Fibroblast of lung (primary cell): ENCODE results near the gene AAMP. TPM values are rescaled to one million over a fixed set of nuclear protein-coding genes. Genes with fewer than 3 reads are reported as not detected.
A peak's percentile ranks its signal among the peaks of the same experiment; 100 is the strongest.

Source experiments
- DNase-seq, 2 donors: peaks; one replicate each; pipeline versions ENCODE4 v3.0.0 to v3.0.0-alpha.2; 2010; ENCODE audit warnings: low read depth in 2 of 2
- H2AFZ ChIP-seq: 2 replicates; pipeline ENCODE4 v1.5.1; 2012; ENCODE audit warnings: low read length, control low read depth, inconsistent platforms
- H3K27ac ChIP-seq: 2 replicates; pipeline ENCODE4 v1.5.1; 2011; ENCODE audit warnings: low read length, control low read depth; ENCODE audit not compliant: insufficient read depth
- H3K27me3 ChIP-seq: 2 replicates; pipeline ENCODE4 v1.5.1; 2011; ENCODE audit warnings: mild to moderate bottlenecking, low read length; ENCODE audit not compliant: control insufficient read depth, insufficient read depth
- H3K36me3 ChIP-seq: 2 replicates; pipeline ENCODE4 v1.5.1; 2011; ENCODE audit warnings: low read length; ENCODE audit not compliant: control insufficient read depth, insufficient read depth
- H3K4me1 ChIP-seq: 2 replicates; pipeline ENCODE4 v1.5.1; 2011; ENCODE audit warnings: low read length; ENCODE audit not compliant: control insufficient read depth, insufficient read depth; ENCODE audit errors: extremely low read depth
- H3K4me2 ChIP-seq: 2 replicates; pipeline ENCODE4 v1.5.1; 2011; ENCODE audit warnings: low read length, control low read depth; ENCODE audit not compliant: insufficient read depth; ENCODE audit errors: extremely low read depth
- H3K4me3 ChIP-seq, 4 experiments: fragments of 200-600 bp in 1 of 4; sonication (generic) in 1 of 4; replicated peaks in 1 of 4; 2 replicates each; pipeline ENCODE4 v1.5.1; 2011 to 2016; ENCODE audit warnings: low read length in 4 of 4, low read depth in 3 of 4, mild to moderate bottlenecking in 3 of 4, control low read depth in 2 of 4, inconsistent platforms in 1 of 4, mixed read lengths in 1 of 4; ENCODE audit not compliant: insufficient read depth in 1 of 4; ENCODE audit errors: control extremely low read depth in 1 of 4
- H3K79me2 ChIP-seq: 2 replicates; pipeline ENCODE4 v1.5.1; 2012; ENCODE audit warnings: mild to moderate bottlenecking, low read length, inconsistent platforms; ENCODE audit not compliant: control insufficient read depth, insufficient read depth
- H3K9ac ChIP-seq: 2 replicates; pipeline ENCODE4 v1.5.1; 2011; ENCODE audit warnings: mild to moderate bottlenecking, low read length, control low read depth; ENCODE audit not compliant: insufficient read depth
- H3K9me3 ChIP-seq: 2 replicates; pipeline ENCODE4 v1.5.1; 2012; ENCODE audit warnings: low read depth, low read length; ENCODE audit not compliant: control insufficient read depth, insufficient read depth
- H4K20me1 ChIP-seq: 2 replicates; pipeline ENCODE4 v1.5.1; 2011; ENCODE audit warnings: low read length; ENCODE audit not compliant: control insufficient read depth, insufficient read depth; ENCODE audit errors: extremely low read depth
- CTCF ChIP-seq, 2 donors: IDR thresholded peaks in 1 of 2; conservative IDR thresholded peaks in 1 of 2; 1 replicate in 1 of 2; 2 replicates in 1 of 2; pipeline ENCODE4 v1.5.1; 2011 to 2012; ENCODE audit warnings: low read length in 2 of 2, control low read depth in 1 of 2, inconsistent platforms in 1 of 2, low read depth in 1 of 2, mild to moderate bottlenecking in 1 of 2
- EZH2 ChIP-seq: IDR thresholded peaks from 2 replicates; pipeline ENCODE4 v1.5.1; 2012; ENCODE audit warnings: low read length, control low read depth, mild to moderate bottlenecking; ENCODE audit errors: missing control alignments
- polyA plus RNA-seq, 2 donors: library from polyadenylated mRNA; depleted of rRNA in 1 of 2; stranded (reverse) in 1 of 2; unstranded in 1 of 2; fragments of >200 nt; gene quantifications; 2 replicates each; pipeline ENCODE4 v1.2.1, GENCODE V29; 2011 to 2012; ENCODE audit warnings: missing spikeins in 1 of 2
- total RNA-seq: library from RNA; depleted of rRNA; stranded (reverse); fragments of >200 nt; gene quantifications from 2 replicates; pipeline ENCODE4 v1.2.1, GENCODE V29; 2014

AAMP gene
- total and polyA plus RNA-seq, 2 donors (not counting 1 experiment from before 2014, with no cell fraction given), result 53.1 to 110 TPM

DNA sequence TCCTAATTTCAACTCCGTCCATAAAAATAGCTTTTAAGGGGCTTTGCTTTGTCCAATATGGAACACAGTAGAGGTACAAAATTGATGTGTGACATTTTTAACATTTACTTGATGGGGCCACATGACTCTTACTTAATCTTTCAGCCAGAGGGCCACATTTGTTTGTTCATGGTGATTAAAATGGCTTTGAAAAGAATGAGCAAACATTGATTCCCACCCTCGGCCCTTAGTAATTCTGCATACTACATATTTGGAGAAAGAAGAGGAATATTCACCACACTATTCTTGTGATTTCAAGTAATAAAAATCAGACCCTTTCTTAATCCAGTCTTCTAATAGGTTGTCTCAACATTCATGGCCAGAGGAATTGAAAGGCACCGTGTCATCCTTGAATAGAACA is 35.4 kb downstream of the AAMP start:
- DNase-seq, result no peak
- H3K4me2 ChIP-seq, result no peak overlapping the region
- H3K9ac ChIP-seq, result no peak overlapping the region
- no peak for TF ChIP-seq EZH2
- no peak for TF ChIP-seq CTCF (conservative IDR thresholded peaks at IDR 0.05 in 1 of 2, IDR thresholded peaks at IDR 0.05 in 1 of 2; ENCODE audit: low read depth in 1 of 2, low read length in 2 of 2)
- no peak overlapping the region for H3K27ac ChIP-seq
- no peak overlapping the region for H3K4me3 ChIP-seq
- no peak overlapping the region for H2AFZ ChIP-seq
- no peaks in the 10 kb centered on the region for H3K9me3 ChIP-seq
- no peaks in the 10 kb centered on the region for H3K27me3 ChIP-seq
- H3K4me1 ChIP-seq, result peaks cover 10% of the 10 kb centered on the region
- peaks cover 21% of the 10 kb centered on the region for H3K79me2 ChIP-seq
- peaks cover 14% of the 10 kb centered on the region for H3K36me3 ChIP-seq
- no peaks in the 10 kb centered on the region for H4K20me1 ChIP-seq

DNA sequence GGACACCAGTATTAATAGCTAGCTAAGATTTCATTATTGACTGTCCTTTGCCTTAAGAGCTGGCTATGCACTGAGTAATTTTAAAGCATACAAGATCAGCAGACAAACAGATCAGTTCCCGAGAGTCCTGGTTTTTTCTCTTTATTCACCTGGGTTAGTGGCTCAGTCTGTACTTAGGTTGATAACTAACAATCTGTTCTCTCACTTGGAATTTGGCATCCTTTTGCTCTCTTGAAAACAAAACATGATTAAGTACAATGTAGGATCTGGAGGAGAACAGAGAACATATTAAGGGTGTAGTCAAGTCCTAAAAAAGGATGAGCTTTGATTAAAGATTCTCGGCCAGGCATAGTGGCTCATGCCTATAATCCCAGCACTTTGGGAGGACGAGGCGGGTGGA is 36.4 kb downstream of the AAMP start:
- Histone ChIP-seq H3K36me3 (peaks cover 14% of the 10 kb centered on the region), H4K20me1 (no peaks in the 10 kb centered on the region)

DNA sequence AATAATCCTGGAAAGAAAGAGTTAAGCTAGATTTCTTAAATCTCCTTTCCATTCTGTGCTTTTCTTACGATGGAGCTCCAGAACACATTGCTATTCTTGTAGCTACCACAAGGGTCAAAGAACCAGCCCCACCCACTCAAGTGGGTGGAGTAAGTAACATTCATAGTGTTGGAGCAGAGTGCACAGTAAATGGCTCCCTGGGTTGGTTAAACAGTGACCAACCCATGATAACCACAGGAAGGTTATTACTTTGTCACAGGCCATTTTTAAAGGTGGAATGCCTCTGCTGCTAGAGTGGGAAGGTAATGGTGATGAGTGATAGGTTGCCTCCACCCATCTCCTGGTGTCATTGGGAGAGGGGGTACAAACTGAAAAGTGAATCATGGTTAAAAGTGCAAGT is 39.1 kb downstream of the AAMP start:
- Histone ChIP-seq H3K36me3 (peaks cover 15% of the 10 kb centered on the region), H2AFZ (no peak overlapping the region), H4K20me1 (no peaks in the 10 kb centered on the region), H3K4me3 (no peak overlapping the region), H3K27ac (no peak overlapping the region), H3K9ac (no peak overlapping the region), H3K27me3 (no peaks in the 10 kb centered on the region), H3K9me3 (no peaks in the 10 kb centered on the region), H3K79me2 (peaks cover 34% of the 10 kb centered on the region), H3K4me2 (no peak overlapping the region), H3K4me1 (peaks cover 13% of the 10 kb centered on the region)
- DNase-seq, result peak; percentile 47 to 74
- TF ChIP-seq CTCF (conservative IDR thresholded peaks at IDR 0.05 in 1 of 2, IDR thresholded peaks at IDR 0.05 in 1 of 2; ENCODE audit: low read depth in 1 of 2, low read length in 2 of 2) (peak; percentile 18 to 20), EZH2 (no peak)

More for the DNA sequence above, 36.4 kb downstream of the AAMP start:
- TF ChIP-seq CTCF (conservative IDR thresholded peaks at IDR 0.05 in 1 of 2, IDR thresholded peaks at IDR 0.05 in 1 of 2; ENCODE audit: low read depth in 1 of 2, low read length in 2 of 2) (no peak), EZH2 (no peak)
- no peak overlapping the region for H3K9ac ChIP-seq
- H3K4me1 ChIP-seq, result peaks cover 13% of the 10 kb centered on the region
- no peak for DNase-seq
- no peak overlapping the region for H3K4me3 ChIP-seq
- no peak overlapping the region for H2AFZ ChIP-seq
- no peaks in the 10 kb centered on the region for H3K9me3 ChIP-seq
- H3K27ac ChIP-seq, result no peak overlapping the region
- H3K27me3 ChIP-seq, result no peaks in the 10 kb centered on the region
- no peak overlapping the region for H3K4me2 ChIP-seq
- peaks cover 21% of the 10 kb centered on the region for H3K79me2 ChIP-seq
